HL-60/S4 (cell line): ENCODE data around the gene UBN1.
"Not testable (repeated sequence)": the region's sequence is repeated elsewhere in the genome, so short reads cannot be mapped to it uniquely, and the experiment has no call there.

Experiments
- in situ Hi-C: fragments of 300-500 bp; cut with MboI; formaldehyde crosslinking; loops from 2 replicates; pipeline ENCODE4 v1.14.3; 2022; ENCODE audit warnings: low sequenced_read_pairs

The UBN1 gene

DNA sequence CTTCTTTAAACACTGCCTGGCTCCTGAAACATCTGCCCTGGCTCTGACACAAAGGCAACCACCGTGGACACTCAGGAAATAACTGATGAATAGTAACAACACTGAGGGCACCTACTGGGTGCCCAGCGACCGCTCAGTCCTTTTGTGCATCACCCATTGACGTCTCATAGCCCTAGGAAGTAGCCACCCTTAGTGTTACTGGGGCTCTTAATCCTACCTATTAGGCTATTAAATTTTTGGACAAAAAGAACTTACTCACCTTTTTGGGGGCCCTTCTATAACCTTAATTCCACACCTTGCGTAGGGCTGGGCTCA, 78.0 kb downstream of the UBN1 start:
- in situ Hi-C loops: no loop called here

DNA sequence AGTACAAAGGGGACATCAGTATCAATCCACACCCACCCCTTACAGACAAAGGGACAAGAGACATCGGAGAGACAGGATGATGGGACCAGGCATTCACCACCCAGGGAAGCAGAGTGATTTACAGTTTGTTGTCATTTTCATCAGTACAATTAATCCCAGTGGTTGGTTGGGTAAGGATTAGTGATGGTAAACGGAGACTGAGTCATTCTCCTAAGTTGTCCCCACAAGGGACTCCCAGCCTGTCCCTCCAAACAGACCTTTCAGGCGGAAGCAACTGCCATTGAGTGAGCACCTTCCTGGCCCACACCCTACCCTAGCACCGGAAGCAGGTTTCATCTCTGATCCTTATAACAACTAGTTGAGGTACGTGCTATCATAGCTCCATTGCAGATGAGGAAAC, 78.5 kb downstream of the UBN1 start:
- in situ Hi-C loops: no loop called here

DNA sequence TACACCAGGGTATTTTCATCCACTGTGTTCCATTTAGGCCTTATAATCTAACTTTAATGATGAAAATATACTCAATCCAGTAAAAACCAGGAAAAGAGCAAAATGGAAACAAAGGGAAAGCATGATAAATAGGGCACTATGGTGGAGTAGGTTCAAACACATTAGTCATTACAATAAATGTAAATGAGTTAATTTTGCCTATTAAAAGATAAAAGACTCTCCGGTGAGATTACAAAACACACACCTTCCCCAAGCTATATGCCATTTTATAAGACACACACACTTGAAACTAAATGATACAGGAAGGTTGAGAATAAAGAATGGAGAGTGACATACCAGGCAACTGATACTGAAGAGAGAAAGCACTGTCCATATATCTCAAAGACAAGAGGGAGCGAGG, 79.6 kb downstream of the UBN1 start:
- in situ Hi-C loops: no loop called here

DNA sequence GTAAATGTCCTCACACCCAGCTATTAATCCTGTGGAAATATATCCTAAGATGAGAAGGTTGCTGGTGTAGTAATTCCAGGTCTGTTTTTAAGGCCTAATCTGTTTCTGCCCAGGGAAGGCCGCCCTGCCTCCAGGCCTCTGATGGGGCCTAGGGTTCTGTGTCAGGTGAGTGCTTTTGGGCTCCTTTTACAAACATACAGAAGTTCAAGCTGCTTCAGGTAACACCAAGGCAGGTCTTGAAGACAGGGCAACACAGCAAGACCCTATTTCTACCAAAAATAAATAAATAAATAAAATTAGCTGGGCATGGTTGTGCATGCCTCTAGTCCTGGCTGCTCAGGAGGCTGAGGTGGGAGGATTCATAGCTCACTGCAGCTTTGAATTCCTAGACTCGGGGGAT, 80.4 kb downstream of the UBN1 start:
- in situ Hi-C loops: no loop called here

DNA sequence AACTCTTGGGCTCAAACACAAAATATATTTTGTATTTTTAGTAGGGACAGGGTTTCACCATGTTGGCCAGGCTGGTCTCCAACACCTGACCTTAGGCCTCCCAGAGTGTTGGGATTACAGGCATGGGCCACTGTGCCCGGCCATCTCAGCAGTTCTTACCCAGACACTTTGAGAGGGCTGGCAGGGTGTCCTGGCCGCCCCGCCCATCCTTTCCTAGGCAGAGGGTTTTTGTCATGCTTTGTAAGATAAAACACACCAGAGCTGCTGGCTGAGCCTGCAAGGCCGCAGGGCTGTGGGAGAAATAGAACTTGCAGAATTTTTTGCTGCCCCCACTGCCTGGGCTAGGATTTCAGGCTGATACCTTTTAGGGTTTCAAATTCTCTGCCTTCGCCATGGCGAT, 80.9 kb downstream of the UBN1 start:
- in situ Hi-C loops: no loop called here

DNA sequence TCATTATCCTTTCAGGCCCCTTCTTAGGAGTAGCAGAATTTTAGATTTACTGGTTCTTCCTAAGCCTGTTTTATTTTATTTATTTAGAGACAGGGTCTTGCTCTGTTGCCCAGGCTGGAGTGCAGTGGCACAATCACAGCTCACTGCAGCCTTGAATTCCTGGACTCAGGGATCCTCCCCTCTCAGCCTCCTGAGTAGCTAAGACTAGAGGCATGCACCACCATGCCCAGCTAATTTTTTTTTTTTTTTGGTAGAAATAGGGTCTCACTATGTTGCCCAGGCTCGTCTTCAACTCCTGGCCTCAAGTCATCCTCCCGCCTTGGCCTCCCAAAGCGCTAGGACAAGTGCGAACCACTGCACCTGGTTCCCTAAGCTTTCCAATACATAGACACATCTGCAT, 82.3 kb downstream of the UBN1 start:
- in situ Hi-C loops: not testable (repeated sequence)

DNA sequence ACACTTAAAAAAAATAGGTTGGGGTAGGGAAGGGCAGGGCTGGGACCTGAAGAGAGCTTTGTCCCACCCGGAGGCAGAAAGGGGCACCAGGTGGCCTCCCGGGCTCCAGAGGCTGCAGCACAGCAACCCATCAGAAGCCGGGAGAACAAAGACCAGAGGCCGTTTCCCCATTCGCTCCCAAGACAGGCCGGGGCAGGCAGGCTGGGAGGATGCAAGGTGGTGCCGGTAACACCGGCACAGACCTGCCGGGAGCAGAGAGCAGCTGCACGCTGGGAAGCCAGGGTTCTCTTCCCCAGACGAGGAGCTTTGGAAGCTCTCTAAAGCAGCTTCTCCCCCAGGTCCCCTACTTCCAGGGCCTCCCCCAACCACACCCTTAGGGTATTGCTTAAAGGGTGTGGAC, 84.1 kb downstream of the UBN1 start:
- in situ Hi-C loops: no loop called here
